K562 (cell line): ENCODE data around the gene TTC32.

ENCODE experiments used
- CBX8 ChIP-seq: fragments of 200-600 bp; sonication (generic); IDR thresholded peaks from 2 replicates; pipeline ENCODE4 v1.6.1; 2012; ENCODE audit warnings: borderline replicate concordance, mixed run types, low read depth, mild to moderate bottlenecking, moderate library complexity, mixed read lengths, low read length, control low read depth, inconsistent platforms; ENCODE audit not compliant: poor library complexity, severe bottlenecking; ENCODE audit errors: extremely low read depth
- CTCF ChIP-seq, 3 experiments: IDR thresholded peaks in 2 of 3; conservative IDR thresholded peaks in 1 of 3; 2 replicates each; pipeline ENCODE4 v1.5.1; 2011 to 2012; ENCODE audit warnings: low read length in 3 of 3, mild to moderate bottlenecking in 3 of 3, control low read depth in 2 of 3, improper control_type of control experiment in 1 of 3, inconsistent platforms in 1 of 3, low read depth in 1 of 3, mixed read lengths in 1 of 3, moderate library complexity in 1 of 3; ENCODE audit not compliant: insufficient read depth in 2 of 3
- E2F5 ChIP-seq: sonication (generic); formaldehyde crosslinking; IDR thresholded peaks from 2 replicates; pipeline ENCODE4 v1.8.0; 2022; ENCODE audit warnings: mild to moderate bottlenecking, missing genetic modification reagents
- NR2C2 ChIP-seq, 2 experiments: fragments of 200-800 bp in 1 of 2; sonication (Bioruptor generic) in 1 of 2; sonication (generic) in 1 of 2; formaldehyde crosslinking in 1 of 2; IDR thresholded peaks; 2 replicates each; pipeline versions ENCODE4 v1.6.1 to v1.8.0; 2016 to 2022; ENCODE audit warnings: mild to moderate bottlenecking in 1 of 2, missing compliant biosample characterization in 1 of 2, missing genetic modification characterization in 1 of 2, missing genetic modification reagents in 1 of 2
- THRAP3 ChIP-seq: fragments of 450-650 bp; IDR thresholded peaks from 2 replicates; pipeline ENCODE4 v1.6.1; 2016; ENCODE audit warnings: mild to moderate bottlenecking, inconsistent platforms, borderline replicate concordance
- ZBTB34 ChIP-seq: fragments of 250-450 bp; sonication (Bioruptor Pico); IDR thresholded peaks from 2 replicates; pipeline ENCODE4 v1.8.0; 2021; ENCODE audit warnings: mild to moderate bottlenecking, moderate library complexity
- TF ChIP-seq, protein P1 (sequence below), 2 experiments: IDR thresholded peaks; 2 replicates each; pipeline ENCODE4 v1.6.1; 2012; ENCODE audit warnings: improper control_type of control experiment in 2 of 2, low read depth in 2 of 2, low read length in 2 of 2, borderline replicate concordance in 1 of 2

DNA sequence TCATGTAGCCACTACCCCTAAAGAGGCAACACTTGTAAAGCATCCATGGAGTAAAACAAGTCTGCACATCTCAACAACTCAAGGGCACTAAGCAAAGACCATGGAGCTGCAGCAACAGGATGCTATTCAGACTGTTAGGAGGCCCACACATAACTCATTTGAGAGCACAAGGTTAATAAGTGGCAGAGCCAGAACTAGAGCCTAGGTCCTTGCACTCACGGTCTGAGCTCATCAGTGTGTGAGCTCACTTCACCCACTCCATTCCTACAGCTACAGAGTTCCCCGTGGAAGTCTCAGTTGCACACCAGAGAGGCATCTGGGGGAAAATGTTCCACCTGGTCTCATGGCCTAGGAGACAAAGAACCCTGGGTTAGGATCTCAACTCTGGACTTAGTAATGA is 35.0 kb downstream of the TTC32 start:
- TF ChIP-seq CBX8 (no peak), E2F5 (CRISPR knock-in tag) (no peak), THRAP3 (no peak), CTCF (IDR thresholded peaks at IDR 0.05 in 2 of 3, conservative IDR thresholded peaks at IDR 0.05 in 1 of 3; ENCODE audit: insufficient read depth in 2 of 3, low read depth in 1 of 3, low read length in 3 of 3) (no peak), ZBTB34 (CRISPR knock-in tag) (no peak), NR2C2 (CRISPR knock-in tag; IDR thresholded peaks at IDR 0.05) (no peak), NR2C2 (tag; IDR thresholded peaks at IDR 0.05) (no peak)
- TF ChIP-seq, protein P1, sequence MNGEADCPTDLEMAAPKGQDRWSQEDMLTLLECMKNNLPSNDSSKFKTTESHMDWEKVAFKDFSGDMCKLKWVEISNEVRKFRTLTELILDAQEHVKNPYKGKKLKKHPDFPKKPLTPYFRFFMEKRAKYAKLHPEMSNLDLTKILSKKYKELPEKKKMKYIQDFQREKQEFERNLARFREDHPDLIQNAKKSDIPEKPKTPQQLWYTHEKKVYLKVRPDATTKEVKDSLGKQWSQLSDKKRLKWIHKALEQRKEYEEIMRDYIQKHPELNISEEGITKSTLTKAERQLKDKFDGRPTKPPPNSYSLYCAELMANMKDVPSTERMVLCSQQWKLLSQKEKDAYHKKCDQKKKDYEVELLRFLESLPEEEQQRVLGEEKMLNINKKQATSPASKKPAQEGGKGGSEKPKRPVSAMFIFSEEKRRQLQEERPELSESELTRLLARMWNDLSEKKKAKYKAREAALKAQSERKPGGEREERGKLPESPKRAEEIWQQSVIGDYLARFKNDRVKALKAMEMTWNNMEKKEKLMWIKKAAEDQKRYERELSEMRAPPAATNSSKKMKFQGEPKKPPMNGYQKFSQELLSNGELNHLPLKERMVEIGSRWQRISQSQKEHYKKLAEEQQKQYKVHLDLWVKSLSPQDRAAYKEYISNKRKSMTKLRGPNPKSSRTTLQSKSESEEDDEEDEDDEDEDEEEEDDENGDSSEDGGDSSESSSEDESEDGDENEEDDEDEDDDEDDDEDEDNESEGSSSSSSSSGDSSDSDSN (IDR thresholded peaks at IDR 0.05; ENCODE audit: borderline replicate concordance in 1 of 2, low read depth in 2 of 2, low read length in 2 of 2): no peak
